ENCODE results near the gene PLAGL2. TPM values are rescaled to one million over a fixed set of nuclear protein-coding genes. Genes with fewer than 3 reads are reported as not detected.

The PLAGL2 gene
- total RNA-seq, 3 donors from 2014 or later = 2.9 to 7.6 (median 4.3) TPM

- H3K4me1 ChIP-seq = peaks cover 5 to 10% of the 10 kb centered on the region in 2 donors
- H3K4me3 ChIP-seq = no peak overlapping the region
- no peak for TF ChIP-seq CTCF (IDR thresholded peaks at IDR 0.05)
- no peak for TF ChIP-seq POLR2AphosphoS5 (IDR thresholded peaks at IDR 0.05)
- no peak for TF ChIP-seq POLR2A (IDR thresholded peaks at IDR 0.05)
- intact Hi-C loops (cut with DNase I; ENCODE audit: low total_unique reads) = no loop called here
- no peaks in the 10 kb centered on the region for H3K36me3 ChIP-seq
- H3K27ac ChIP-seq = no peak overlapping the region
- no peak for DNase-seq (ENCODE audit: low spot score in 2 of 2)
- H3K27me3 ChIP-seq = no peaks in the 10 kb centered on the region
- H3K9me3 ChIP-seq = no peaks in the 10 kb centered on the region
Observed at GRCh38 chr20:32192698-32193097, 14.8 kb downstream of the PLAGL2 start.

GRCh38 chr20:32191873-32192272, 15.7 kb downstream of the PLAGL2 start:
- Histone ChIP-seq H3K4me1 (peaks cover 5 to 10% of the 10 kb centered on the region in 2 donors), H3K9me3 (no peaks in the 10 kb centered on the region), H3K27me3 (no peaks in the 10 kb centered on the region), H3K36me3 (no peaks in the 10 kb centered on the region), H3K27ac (peak overlapping the region in 1 of 2 donors; percentile 85), H3K4me3 (no peak overlapping the region)
- intact Hi-C loops (cut with DNase I; ENCODE audit: low total_unique reads) = no loop called here
- DNase-seq (ENCODE audit: low spot score in 2 of 2) = no peak
- TF ChIP-seq POLR2A (IDR thresholded peaks at IDR 0.05) (no peak), CTCF (IDR thresholded peaks at IDR 0.05) (no peak), POLR2AphosphoS5 (IDR thresholded peaks at IDR 0.05) (no peak)

GRCh38 chr20:32191422-32191821, 16.1 kb downstream of the PLAGL2 start:
- peaks cover 5 to 10% of the 10 kb centered on the region in 2 donors for H3K4me1 ChIP-seq
- H3K27me3 ChIP-seq = no peaks in the 10 kb centered on the region
- H3K4me3 ChIP-seq = no peak overlapping the region
- no peaks in the 10 kb centered on the region for H3K9me3 ChIP-seq
- no peaks in the 10 kb centered on the region for H3K36me3 ChIP-seq
- TF ChIP-seq POLR2A (IDR thresholded peaks at IDR 0.05) = no peak
- no peak for TF ChIP-seq CTCF (IDR thresholded peaks at IDR 0.05)
- TF ChIP-seq POLR2AphosphoS5 (IDR thresholded peaks at IDR 0.05) = no peak
- no peak for DNase-seq (ENCODE audit: low spot score in 2 of 2)
- intact Hi-C loops (cut with DNase I; ENCODE audit: low total_unique reads) = no loop called here
- peak overlapping the region; percentile 85 to 93 for H3K27ac ChIP-seq

- no peak for DNase-seq (ENCODE audit: low spot score in 2 of 2)
- peak overlapping the region; percentile 85 to 93 for H3K27ac ChIP-seq
- H3K4me3 ChIP-seq = peak overlapping the region; percentile 60 to 74 (median 63)
- TF ChIP-seq CTCF (IDR thresholded peaks at IDR 0.05) (peak in 1 of 3 donors; percentile 2), POLR2AphosphoS5 (IDR thresholded peaks at IDR 0.05) (no peak)
- intact Hi-C loops (cut with DNase I; ENCODE audit: low total_unique reads) = no loop called here
- no peaks in the 10 kb centered on the region for H3K9me3 ChIP-seq
- no peaks in the 10 kb centered on the region for H3K27me3 ChIP-seq
- no peaks in the 10 kb centered on the region for H3K36me3 ChIP-seq
- peaks cover 5 to 10% of the 10 kb centered on the region in 2 donors for H3K4me1 ChIP-seq
Observed at GRCh38 chr20:32190616-32191415, 16.7 kb downstream of the PLAGL2 start.

Data from breast epithelium (tissue), 4 donors.